ENCODE data around the gene ZYX.

The ZYX gene

GRCh38 chr7:143407287-143408251, 26.4 kb downstream of the ZYX start:
- peak; percentile 40 for ATAC-seq
- TF ChIP-seq PPARA (CRISPR knock-in tag; IDR thresholded peaks at IDR 0.05; ENCODE audit: borderline replicate concordance) (no peak), PATZ1 (CRISPR knock-in tag; IDR thresholded peaks at IDR 0.05; ENCODE audit: borderline replicate concordance) (no peak), ZFP30 (CRISPR knock-in tag; IDR thresholded peaks at IDR 0.05) (no peak), CSDC2 (CRISPR knock-in tag; IDR thresholded peaks at IDR 0.05) (no peak), TOX (CRISPR knock-in tag; IDR thresholded peaks at IDR 0.05; ENCODE audit: borderline replicate concordance) (no peak), ZFP3 (CRISPR knock-in tag; IDR thresholded peaks at IDR 0.05) (no peak), CSRNP3 (CRISPR knock-in tag; IDR thresholded peaks at IDR 0.05) (no peak), OSR1 (CRISPR knock-in tag; IDR thresholded peaks at IDR 0.05) (no peak), TCF4 (CRISPR knock-in tag; IDR thresholded peaks at IDR 0.05; ENCODE audit: borderline replicate concordance) (no peak), GLIS3 (CRISPR knock-in tag; IDR thresholded peaks at IDR 0.05) (no peak), ZNF565 (CRISPR knock-in tag; conservative IDR thresholded peaks at IDR 0.05; ENCODE audit: low read depth) (no peak), TSHZ2 (CRISPR knock-in tag; IDR thresholded peaks at IDR 0.05) (no peak), ISL1 (CRISPR knock-in tag; IDR thresholded peaks at IDR 0.05) (no peak), ARNTL (CRISPR knock-in tag; IDR thresholded peaks at IDR 0.05; ENCODE audit: borderline replicate concordance, low read depth) (no peak), POU6F1 (CRISPR knock-in tag; IDR thresholded peaks at IDR 0.05; ENCODE audit: borderline replicate concordance, low read depth) (no peak), BACH2 (CRISPR knock-in tag; IDR thresholded peaks at IDR 0.05; ENCODE audit: borderline replicate concordance) (no peak), RARB (CRISPR knock-in tag; IDR thresholded peaks at IDR 0.05) (no peak), SNAI2 (CRISPR knock-in tag; IDR thresholded peaks at IDR 0.05) (no peak), ZNF8 (CRISPR knock-in tag; IDR thresholded peaks at IDR 0.05) (no peak), ZC3H10 (CRISPR knock-in tag; IDR thresholded peaks at IDR 0.05) (no peak)

- no peak for ATAC-seq
- TF ChIP-seq ZNF8 (CRISPR knock-in tag; IDR thresholded peaks at IDR 0.05) (no peak), ZC3H10 (CRISPR knock-in tag; IDR thresholded peaks at IDR 0.05) (no peak), PATZ1 (CRISPR knock-in tag; IDR thresholded peaks at IDR 0.05; ENCODE audit: borderline replicate concordance) (no peak), CSDC2 (CRISPR knock-in tag; IDR thresholded peaks at IDR 0.05) (no peak), CSRNP3 (CRISPR knock-in tag; IDR thresholded peaks at IDR 0.05) (no peak), RARB (CRISPR knock-in tag; IDR thresholded peaks at IDR 0.05) (no peak), ZFP30 (CRISPR knock-in tag; IDR thresholded peaks at IDR 0.05) (no peak), TCF4 (CRISPR knock-in tag; IDR thresholded peaks at IDR 0.05; ENCODE audit: borderline replicate concordance) (no peak)
Measured at GRCh38 chr7:143408252-143408685, 27.1 kb downstream of the ZYX start.

Data from SK-N-SH treated with all-trans-retinoic acid at 6 μM for 48 hours (cell line).